GM19463 (cell line): ENCODE measurements around the gene BLOC1S5.
"Not testable (repeated sequence)": the region's sequence is repeated elsewhere in the genome, so short reads cannot be mapped to it uniquely, and the experiment has no call there.

Source experiments
- ATAC-seq: cut with Tn5 transposase; IDR thresholded peaks from one replicate; pipeline ENCODE4 v1.9.1; 2021; ENCODE audit warnings: mild to moderate bottlenecking, moderate library complexity; ENCODE audit not compliant: unreplicated experiment

BLOC1S5 gene

DNA sequence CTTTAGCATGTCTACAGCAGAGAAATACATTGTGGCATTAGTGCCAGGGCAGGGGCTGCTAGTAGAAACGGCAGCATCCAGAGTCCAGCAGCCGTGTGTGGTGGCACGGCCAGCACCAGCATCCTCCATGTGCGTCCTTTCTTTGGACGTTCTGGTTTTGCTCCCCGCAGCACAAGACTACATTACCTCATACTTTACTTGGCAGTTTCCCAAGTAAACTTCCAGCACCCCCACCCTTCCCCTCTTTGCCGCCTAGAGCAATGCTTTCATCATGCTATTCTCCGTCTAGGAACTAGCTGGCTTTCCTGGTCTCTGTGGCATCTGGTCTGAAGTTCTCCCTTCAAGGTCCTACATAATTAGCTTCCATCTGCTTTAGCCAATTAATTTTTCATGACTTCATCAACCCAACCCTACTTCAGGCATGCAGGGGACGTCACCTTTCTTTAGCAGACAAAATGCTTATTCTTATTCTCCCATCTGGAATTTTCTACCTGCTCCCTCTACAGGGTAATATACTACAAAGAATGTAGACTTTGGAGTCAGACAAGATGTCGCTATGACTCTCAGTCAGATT, 67.6 kb downstream of the BLOC1S5 start:
- ATAC-seq, result no peak

DNA sequence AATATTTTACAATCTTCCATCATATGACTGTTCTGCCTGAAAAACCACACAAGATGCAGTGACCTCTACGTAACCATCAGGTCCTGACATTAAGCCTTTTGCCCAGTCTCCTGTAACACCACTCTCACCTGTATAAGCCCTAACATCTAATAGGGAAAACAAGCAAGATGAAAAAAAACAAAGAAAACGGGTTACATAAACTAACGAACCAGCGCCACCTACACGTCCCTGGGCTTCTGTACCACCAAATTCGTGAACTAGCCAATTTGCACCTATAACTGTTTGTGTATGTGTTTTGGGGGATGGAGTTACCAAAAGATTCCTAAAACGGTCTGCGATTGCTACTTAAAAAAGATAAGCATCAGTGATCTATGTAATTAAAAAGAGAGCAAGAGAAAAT, 70.2 kb downstream of the BLOC1S5 start:
- no peak for ATAC-seq

DNA sequence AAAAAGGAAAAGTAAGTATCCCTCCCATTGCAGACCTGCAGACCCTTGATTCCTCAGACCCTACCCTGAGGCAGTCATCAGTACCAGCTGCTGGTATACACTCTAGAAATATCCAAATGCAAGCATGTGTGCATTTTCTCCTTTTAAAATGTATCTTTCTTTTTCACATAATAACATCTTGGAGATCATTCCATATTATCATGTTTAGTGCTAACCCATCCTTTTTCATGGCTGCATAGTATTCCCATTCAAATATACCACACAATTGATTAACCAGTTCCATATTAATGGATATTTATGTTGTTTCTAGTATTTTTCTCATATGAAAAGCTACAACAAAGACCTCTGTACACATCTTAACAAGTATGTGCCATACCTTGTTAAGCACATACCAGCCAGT, 70.8 kb downstream of the BLOC1S5 start:
- ATAC-seq, result no peak

DNA sequence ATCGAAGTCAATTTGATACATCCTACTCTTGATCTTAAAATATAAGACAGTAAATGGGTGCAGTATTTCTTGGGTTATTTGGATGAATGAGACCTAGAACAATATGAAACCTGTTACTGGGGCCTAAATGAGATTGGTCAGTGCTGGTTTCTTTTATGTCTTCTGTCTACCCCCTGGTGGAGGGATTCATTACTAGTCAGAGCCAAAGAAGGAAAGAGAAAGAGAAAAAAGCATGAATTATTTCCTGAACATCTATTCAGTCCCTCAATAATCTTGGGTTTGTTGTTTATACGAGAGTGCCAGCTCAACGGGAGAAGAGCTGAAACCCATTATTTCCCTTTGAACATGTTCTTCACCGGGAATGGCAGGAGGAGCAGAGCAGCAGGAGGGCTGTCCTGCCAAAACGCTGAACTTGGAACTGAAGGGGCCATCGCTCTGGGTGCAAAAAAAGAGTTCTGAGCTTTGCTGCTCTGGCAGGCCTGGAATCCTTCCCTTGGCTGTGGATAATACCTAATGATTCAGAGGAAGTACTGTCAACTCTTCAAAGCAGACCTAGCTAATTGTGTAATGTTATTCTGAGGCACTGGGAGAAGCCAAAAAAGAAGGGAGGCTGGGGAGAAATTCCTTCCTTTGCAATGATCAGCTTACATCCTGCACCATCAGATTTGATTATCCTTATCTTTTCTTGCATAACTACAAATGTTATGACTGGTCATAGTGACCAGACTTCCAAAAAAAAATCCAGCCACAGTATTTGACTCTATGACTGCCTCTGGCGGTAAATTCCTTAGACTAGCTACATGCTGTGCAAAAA, 72.0 kb downstream of the BLOC1S5 start:
- ATAC-seq, result peak; percentile 95

DNA sequence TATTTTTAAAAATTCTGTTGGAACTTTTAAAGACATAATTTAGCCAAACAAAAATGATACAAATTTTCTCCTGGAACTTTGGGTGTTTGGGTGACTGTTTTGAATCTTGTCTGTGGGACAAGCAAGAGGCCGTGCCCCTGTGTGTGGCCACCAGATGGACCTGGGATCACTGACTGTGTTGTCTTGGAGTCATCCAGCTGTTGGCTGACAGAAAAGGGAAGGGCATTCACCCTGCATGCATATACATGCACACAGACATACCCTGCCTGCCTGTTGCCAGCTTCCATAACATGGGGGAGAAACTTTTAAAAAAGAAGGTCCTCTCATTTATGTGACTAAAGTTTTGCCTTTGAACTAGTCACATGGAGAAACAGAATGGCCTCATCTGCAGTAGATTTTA, 72.7 kb downstream of the BLOC1S5 start:
- no peak for ATAC-seq

DNA sequence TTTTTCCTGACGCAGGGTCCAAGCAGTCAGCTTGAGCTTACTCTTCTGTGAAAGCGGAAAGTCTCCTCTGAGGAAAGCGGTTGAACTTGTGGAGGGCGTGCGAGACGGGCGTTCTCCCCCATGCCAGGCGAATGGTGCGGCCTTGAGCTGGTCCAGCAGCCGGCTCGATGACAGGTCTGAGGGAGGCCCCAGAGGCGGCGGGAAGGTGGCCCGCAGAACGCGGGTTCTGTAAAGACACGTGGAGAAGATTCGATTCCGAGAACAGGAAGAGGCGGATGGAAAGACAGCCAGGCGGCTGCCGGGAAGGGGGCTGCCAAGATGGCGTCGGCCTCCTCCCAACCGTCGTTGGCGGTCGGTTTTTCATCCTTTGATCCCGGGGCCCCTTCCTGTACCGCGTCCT, 78.0 kb downstream of the BLOC1S5 start:
- ATAC-seq, result no peak

DNA sequence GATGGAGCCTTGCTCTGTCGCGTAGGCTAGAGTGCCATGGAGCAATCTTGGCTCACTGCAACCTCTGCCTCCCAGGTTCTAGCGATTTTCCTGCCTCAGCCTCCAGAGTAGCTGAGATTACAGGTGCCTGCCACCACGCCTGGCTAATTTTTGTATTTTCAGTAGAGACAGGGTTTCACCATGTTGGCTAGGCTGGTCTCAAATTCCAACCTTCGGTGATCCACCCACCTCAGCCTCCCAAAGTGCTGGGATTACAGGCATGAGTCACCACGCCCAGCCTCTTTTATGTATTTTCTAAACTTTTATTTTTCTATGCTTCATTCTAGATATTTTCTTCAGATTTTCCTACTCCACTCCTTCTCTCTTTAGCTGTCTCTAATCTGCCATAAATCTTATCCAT, 80.2 kb downstream of the BLOC1S5 start:
- not testable (repeated sequence) for ATAC-seq

DNA sequence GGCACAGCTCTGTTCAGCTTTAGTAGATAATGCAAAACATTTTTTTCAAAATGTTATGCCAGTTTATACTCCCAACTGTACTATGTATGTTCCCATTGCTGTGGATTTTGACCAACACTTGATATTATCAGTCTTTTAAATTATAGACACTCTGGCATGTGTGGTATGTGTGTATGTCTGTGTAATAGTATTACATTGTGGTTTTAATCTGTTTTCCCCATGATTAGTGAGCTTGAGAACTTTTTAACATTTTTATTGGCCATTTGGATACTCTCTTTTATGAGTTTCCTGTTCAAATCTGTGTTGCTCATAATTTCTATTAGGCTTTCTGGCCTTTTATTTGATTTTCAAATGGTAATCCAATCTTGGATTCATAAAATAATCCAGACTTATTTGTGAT, 84.4 kb downstream of the BLOC1S5 start:
- no peak for ATAC-seq

DNA sequence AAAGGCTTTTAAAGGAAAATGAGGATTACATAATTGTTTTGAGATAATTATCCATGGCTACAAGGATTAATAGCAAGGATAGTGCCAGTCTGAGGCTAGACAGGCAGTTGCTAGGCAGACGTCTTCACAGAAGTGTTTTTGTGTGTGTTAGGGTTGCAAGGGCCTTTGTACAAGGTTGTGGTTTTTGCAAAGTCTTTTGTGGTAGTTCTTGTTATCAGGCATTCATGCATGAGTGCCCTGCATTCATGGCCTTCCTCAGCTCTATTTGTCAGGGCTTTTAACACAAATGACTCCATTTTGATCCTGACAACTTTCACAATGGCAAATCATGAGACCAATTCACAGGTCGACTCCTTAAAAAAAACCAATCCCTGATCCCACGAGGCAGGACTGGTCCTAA, 85.5 kb downstream of the BLOC1S5 start:
- ATAC-seq, result peak; percentile 75

DNA sequence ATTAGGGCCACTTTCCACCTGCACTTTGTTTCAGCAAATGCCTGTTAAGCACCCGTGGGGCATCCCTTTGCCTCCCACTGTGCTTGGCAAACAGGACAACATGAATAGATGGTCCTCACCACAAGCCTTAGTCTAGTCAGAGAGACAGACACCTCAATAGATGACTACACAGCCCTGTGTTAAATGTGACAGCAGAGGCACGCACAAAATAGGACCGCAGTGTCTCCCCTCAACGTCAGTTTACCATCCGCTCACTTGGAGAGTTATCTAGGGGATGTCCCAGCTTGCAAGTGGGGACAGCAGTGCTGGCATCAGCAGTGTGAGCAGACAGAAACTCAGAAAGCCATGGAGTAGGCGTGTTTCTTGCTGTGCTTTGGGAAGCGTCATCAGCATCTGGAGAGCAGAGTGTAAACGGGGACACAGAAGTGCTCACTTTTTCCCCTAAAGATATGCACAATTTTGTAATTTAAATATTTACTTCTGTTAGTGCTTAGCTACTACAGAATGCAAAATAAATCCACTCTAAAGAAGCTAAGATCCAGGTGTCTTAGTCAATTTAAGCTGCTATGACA, 87.6 kb downstream of the BLOC1S5 start:
- no peak for ATAC-seq

DNA sequence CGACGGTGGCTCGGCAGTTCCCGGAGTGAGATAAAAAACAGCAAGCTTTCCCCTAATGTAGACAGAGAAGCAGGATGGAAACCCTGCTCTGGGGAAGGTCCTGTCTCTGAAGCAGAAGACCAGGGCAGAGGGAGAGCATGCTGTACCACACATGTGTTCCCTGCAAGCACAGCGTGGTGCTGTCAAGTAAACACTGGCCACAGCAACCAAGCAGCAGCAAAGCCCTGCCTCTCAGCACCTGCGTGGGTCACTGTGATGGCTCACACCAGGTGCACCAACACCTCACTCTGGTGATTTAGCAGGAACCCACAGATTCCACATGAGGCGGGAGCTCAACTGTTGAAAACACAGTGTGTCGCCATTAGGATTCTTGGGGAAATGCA, 88.4 kb downstream of the BLOC1S5 start:
- ATAC-seq, result no peak

DNA sequence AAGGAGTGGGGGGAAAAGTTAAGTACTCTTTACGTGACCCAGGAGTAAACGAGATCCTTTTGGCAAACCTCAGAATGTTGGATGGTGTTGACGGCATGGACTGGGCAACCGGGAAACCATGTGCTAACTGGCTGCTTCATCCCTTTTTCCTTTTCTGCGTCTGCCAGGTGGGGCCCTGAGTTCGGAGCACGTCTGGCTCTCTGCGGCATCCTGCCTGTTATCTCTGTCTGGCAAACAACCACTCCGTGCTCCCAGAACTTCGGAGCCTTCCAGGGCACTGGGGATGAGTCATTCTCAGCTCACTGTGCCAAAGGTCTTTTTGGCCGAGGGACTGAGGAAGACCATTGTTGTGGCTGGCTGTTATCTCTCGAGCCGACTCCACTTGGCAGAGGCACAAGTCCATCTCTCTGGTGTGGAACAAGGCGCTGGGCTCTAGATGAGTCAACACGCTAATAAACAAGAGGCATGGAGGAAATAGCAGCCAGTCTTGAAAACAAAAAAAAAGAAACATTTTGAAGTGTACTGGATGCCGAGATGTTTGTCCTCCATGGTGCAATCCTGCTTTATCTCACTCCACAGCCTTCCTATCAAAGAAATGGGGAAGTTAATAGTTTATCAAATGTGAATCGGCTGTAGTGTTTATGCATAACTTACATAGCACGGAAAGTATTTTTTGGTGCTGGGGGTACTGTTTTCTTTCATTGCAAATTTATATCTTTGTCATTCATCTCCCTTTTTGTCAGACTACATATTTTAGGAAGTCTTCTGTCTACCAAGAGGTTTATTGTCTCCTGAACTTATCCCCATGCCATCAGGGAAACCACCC, 89.0 kb downstream of the BLOC1S5 start:
- peak; percentile 46 for ATAC-seq

DNA sequence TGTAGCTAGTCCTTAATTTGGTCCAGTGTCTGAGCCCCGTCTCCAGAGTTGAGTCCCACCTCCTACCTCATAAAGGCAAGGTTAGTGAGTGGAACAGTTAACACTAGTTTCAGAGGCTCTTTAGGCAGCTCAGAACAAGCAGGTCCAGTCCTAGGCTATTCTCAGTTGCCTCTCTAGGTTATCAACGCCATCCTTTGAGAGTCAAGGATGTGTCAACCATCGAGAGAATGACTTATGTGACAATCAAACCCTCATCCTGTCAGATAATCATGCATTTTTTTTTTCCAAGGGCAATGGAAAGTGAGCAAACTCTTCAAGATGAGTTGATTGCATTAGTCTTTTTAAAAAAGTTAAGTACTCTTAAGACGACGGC, 89.6 kb downstream of the BLOC1S5 start:
- ATAC-seq, result no peak

DNA sequence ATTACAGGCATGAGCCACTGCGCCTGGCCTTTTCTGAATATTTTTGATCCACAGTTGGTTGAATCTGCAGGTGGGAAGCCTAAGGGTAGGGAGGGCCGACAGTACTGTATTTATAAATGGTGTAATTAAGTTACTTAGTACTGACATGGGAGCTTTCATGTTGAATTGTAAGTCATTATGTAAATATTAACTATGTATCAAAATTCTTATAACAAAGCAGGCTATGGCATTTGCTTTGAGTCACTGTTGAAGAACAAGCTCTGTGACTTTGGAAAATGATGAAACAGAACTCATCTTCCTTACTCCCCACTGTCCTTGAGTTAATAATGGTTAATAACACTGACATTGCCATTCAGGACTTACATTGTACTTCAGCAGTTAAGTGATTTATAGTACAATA, 90.6 kb downstream of the BLOC1S5 start:
- ATAC-seq, result no peak

DNA sequence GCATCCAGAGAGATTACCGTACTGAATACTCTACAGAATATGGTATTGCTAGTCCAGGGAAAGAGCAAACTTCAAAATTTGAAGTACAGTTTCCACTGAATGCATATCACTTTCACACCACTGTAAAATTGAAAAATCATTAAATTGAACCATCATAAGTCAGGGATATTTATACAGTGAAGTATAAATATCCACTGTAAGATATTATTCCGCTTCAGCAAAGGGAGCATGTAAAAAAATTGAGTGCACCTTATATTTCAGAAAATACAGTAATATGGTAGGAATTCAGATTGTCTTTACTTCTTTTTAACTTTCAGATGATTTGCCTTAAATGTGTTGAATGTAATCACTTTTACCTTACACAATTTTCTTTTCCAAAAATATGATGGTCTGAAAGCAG, 92.7 kb downstream of the BLOC1S5 start:
- no peak for ATAC-seq

DNA sequence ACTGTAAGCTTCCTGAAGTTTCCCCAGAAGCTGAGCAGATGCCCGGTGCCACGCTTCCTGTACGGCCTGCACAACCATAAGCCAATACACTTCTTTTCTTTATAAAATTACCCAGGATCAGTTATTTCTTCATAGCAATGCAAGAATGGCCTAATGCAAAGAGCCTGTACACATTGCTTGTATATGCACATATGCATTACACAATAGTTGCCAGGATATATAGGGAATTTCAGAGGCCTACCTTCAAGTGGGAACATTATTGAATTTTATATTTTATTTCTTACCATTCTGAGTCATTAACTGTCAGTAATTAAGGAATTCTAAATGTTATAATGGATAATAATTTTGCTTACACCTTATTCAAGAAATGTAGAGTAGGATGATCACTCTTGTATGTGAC, 93.6 kb downstream of the BLOC1S5 start:
- ATAC-seq, result no peak
